Left colon (tissue), 2 donors: ENCODE results near the gene NEUROG2. TPM values are rescaled to one million over a fixed set of nuclear protein-coding genes. Genes with fewer than 3 reads are reported as not detected.
"Not testable (repeated sequence)": the region's sequence is repeated elsewhere in the genome, so short reads cannot be mapped to it uniquely, and the experiment has no call there.

Source experiments
- ATAC-seq: fragments of 200-7000 bp; cut with Tn5 transposase; one replicate; pipeline ENCODE4 v1.9.1; 2020; ENCODE audit warnings: mild to moderate bottlenecking, moderate library complexity
- DNase-seq, 2 donors: peaks; one replicate each; pipeline ENCODE4 v3.0.0-alpha.2; 2020
- intact Hi-C, 2 donors: fragments of 100-400 bp; cut with DNase I in 1 of 2; cut with micrococcal nuclease in 1 of 2; formaldehyde crosslinking; loops; one replicate each; pipeline versions ENCODE4 v1.11.2 to v1.14.0; 2022; cut with DNase I, micrococcal nuclease
- long read RNA-seq: library from polyadenylated mRNA; unstranded; transcript quantifications from one replicate; pipeline ENCODE4 v2.0.0, GENCODE V29; 2021
- total RNA-seq, 2 donors: library from RNA; stranded (reverse); fragmentation: NEBNext Ultra II Directional; extraction: Animal tissue kit (Norgen Biotek cat#: 25700); gene quantifications; one replicate each; pipeline ENCODE4 v1.2.1, GENCODE V29; 2021
- donor health status: DM: no; HTN: no; CAD: no.
- donor health status: DM: yes; HTN: yes; CAD: no.

NEUROG2 gene
- not detected for total RNA-seq
- long read RNA-seq: 0 reads

- DNase-seq: no peak
- no peak for ATAC-seq
- intact Hi-C loops: no loop called here
Observed at GRCh38 chr4:112516066-112516470, at the start of gene NEUROG2. NEUROG2 (minus strand) TSS chr4:112516180; CDS start chr4:112515475, 705 bp downstream.

- DNase-seq (no peak), ATAC-seq (no peak)
- intact Hi-C loops: no loop called here
Observed at GRCh38 chr4:112564706-112565270, 48.8 kb upstream of the NEUROG2 start.

GRCh38 chr4:112563431-112564200 lies 47.6 kb upstream of the NEUROG2 start:
- intact Hi-C loops: no loop called here
- no peak for ATAC-seq
- DNase-seq: no peak

GRCh38 chr4:112562254-112562879 lies 46.4 kb upstream of the NEUROG2 start:
- ATAC-seq (no peak), DNase-seq (no peak)
- intact Hi-C loops: no loop called here

- intact Hi-C loops: no loop called here
- ATAC-seq (no peak), DNase-seq (no peak)
Observed at GRCh38 chr4:112560084-112560483, 44.1 kb upstream of the NEUROG2 start.

- DNase-seq (no peak), ATAC-seq (no peak)
- intact Hi-C loops: no loop called here
Observed at GRCh38 chr4:112559053-112559452, 43.1 kb upstream of the NEUROG2 start.

- no peak for DNase-seq
- no peak for ATAC-seq
- intact Hi-C loops: no loop called here
Observed at GRCh38 chr4:112557676-112558411, 41.9 kb upstream of the NEUROG2 start.

- ATAC-seq, intact Hi-C loops, DNase-seq: not testable (repeated sequence)
Observed at GRCh38 chr4:112554271-112554670, 38.3 kb upstream of the NEUROG2 start.

- no peak for ATAC-seq
- intact Hi-C loops: no loop called here
- DNase-seq: no peak
Observed at GRCh38 chr4:112552668-112553067, 36.7 kb upstream of the NEUROG2 start.

GRCh38 chr4:112550728-112551127 lies 34.7 kb upstream of the NEUROG2 start:
- intact Hi-C loops: no loop called here
- no peak for DNase-seq
- ATAC-seq: no peak

GRCh38 chr4:112546476-112546875 lies 30.5 kb upstream of the NEUROG2 start:
- no peak for ATAC-seq
- DNase-seq: no peak
- intact Hi-C loops: no loop called here

- intact Hi-C loops: no loop called here
- DNase-seq (no peak), ATAC-seq (no peak)
Observed at GRCh38 chr4:112545346-112545745, 29.4 kb upstream of the NEUROG2 start.

- ATAC-seq (no peak), DNase-seq (no peak)
- intact Hi-C loops: no loop called here
Observed at GRCh38 chr4:112540695-112541094, 24.7 kb upstream of the NEUROG2 start.

GRCh38 chr4:112536123-112536522 lies 20.1 kb upstream of the NEUROG2 start:
- intact Hi-C loops: no loop called here
- ATAC-seq (no peak), DNase-seq (no peak)

- ATAC-seq (no peak), DNase-seq (no peak)
- intact Hi-C loops: no loop called here
Observed at GRCh38 chr4:112532267-112532666, 16.3 kb upstream of the NEUROG2 start.

GRCh38 chr4:112531146-112531545 lies 15.2 kb upstream of the NEUROG2 start:
- ATAC-seq (no peak), DNase-seq (no peak)
- intact Hi-C loops: no loop called here

GRCh38 chr4:112526061-112526460 lies 10.1 kb upstream of the NEUROG2 start:
- intact Hi-C loops: loop anchor here in 1 of 2 donors (10.0 kb wide), 1 partner anchor 201 kb away; no protein-coding TSS in a partner anchor

GRCh38 chr4:112523764-112524505 lies 8.0 kb upstream of the NEUROG2 start:
- ATAC-seq (peak; percentile 97), DNase-seq (peak; percentile 58 to 78)
- intact Hi-C loops: loop anchor here in 1 of 2 donors (10.0 kb wide), 1 partner anchor 199 kb away; no protein-coding TSS in a partner anchor

More at GRCh38 chr4:112526061-112526460, 10.1 kb upstream of the NEUROG2 start:
- ATAC-seq (no peak), DNase-seq (no peak)
